ENCODE measurements around the gene C12orf76.

Gene C12orf76

DNA sequence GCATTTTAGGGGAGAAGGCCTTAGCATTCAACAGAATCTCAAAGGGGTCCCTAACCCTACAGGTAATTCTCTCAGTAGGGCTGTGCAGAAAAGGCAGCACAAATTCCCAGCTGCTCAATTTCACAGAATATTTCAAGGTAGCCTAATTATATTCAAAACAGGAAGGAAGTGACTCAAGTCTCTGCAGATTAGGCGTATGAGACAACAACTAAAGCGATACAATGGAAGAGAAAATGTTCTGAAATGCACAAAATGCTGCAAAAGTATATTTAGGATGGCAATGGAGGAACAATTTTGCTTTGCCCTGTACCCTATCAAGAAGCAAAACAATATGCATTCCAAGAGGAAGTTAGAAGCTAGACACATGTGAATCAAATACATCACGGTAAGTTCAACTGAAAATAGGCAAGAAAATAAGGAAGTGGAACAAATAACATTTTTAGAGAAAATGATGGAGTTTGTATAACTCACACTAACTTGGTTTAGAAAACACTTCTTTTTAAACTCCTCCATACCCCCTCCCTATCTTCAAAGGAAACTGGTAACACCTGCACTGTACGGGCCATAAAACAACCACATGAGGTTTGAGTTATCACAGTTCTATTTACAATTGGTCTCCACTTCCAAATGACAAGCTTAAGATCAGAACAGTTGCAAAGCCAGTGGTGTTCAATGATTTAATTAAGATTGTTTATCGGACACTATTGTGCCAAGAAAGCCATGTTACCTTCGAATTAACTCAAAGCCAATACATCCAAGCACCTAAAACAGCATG, 53.7 kb downstream of the C12orf76 start:
- peak in 1 of 5 experiments; percentile 66 for DNase-seq

DNA sequence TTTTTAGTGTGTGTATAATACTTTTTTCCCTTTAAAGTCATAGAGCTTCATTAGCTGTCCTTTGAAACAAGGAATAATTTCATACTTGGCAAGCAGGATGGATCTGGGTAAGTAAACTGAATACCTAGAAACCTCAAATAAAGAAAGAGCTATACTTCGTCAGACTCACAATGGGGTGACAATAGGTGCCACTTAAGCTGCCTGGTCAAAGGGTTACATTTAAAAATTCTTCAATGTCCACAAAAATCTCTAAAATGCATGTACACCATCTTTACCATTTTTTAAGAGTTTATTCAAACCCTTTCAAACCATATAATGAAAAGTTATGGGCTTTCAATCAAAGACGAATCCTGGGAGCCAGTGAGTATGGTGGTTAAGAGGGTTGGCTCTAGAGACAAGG, 55.2 kb downstream of the C12orf76 start:
- DNase-seq, result no peak

DNA sequence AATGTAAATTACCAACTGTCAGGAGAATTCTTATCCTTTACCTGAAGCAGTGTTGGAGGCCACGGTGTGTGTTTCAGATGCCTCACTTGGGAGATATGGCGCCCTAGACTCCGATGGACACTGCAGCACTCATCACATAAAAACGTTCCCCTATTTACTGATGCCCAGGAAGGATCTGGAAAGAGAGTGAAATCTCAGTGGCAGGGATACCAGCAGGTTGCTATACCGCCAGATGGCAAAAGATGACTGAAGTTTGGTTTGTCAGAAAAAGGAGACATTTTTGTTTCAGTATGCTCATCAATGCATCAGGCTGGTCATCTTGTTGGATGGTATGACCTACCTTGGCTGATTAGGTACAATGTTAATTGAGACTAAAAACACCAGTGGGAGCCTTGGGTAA, 56.7 kb downstream of the C12orf76 start:
- DNase-seq, result no peak
